LHCN-M2 (cell line): ENCODE data around the gene APMAP. TPM values are rescaled to one million over a fixed set of nuclear protein-coding genes. Genes with fewer than 3 reads are reported as not detected.
A peak's percentile ranks its signal among the peaks of the same experiment; 100 is the strongest.
"Not testable (repeated sequence)": the region's sequence is repeated elsewhere in the genome, so short reads cannot be mapped to it uniquely, and the experiment has no call there.

Experiments
- DNase-seq: peaks from one replicate; pipeline ENCODE4 v3.0.0-alpha.2; 2012; ENCODE audit warnings: low read depth
- total RNA-seq: library from RNA; depleted of rRNA; stranded (reverse); fragments of >200 nt; gene quantifications from 2 replicates; pipeline ENCODE4 v1.2.3, GENCODE V29; 2014

Gene APMAP
- total RNA-seq, 1 experiment from 2014 or later = 127 TPM

DNA sequence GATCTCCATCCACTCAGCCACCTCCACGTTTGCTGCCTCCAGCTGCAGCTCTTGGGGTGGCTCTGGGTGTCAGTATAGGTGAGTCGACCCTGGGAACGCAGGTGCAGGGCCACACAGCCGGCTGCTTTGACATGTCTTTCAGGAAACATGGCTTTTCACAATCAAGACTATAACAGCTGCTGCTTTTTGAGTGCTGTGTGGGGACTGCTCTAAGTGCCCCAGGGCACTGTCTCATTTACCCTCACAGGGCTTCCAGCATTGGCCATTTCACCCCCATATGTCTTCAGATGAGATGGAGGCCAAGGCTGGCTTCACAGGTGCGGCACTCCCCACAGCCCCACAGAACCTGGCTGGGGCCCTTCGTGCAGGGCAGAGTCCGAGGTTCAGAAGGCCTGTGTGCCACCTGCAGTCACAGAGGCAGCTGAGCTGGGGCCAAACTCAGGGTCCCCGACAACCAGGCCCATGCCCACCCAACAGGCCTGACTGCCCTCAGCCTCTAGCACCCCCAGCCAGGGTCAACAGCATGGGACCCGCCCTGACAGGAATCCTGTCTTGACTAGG, 58.4 kb downstream of the APMAP start:
- DNase-seq = no peak

DNA sequence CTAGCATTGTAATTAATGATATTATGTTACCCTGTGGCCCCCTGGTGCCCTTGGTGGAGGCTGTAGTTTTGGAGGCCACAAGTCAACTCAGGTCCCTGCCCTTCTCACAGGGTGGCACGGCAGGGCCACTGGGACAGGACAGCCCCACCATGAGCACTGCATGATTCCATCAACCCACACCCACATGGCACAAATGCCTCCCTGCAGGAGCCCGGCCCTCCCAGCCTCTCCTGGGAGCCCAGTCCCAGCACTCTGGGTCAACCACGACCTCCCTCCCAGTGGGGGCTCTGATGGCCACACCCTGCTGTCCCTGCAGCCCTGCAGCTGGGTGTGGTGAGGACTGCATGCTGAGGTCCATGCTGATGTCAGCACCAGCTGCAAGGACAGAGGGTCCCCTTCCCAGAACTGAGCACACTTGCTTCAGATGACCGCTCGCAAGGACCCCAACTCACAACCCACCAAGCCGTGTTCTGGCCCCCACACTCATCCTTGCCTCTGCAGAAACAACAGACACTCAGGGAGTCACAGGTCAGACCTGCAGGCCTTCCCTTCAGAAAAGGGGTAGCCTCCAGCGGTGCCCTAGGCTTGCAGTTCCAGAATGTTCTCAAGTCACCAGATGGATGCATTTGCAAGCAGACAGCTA, 59.2 kb downstream of the APMAP start:
- DNase-seq = no peak

DNA sequence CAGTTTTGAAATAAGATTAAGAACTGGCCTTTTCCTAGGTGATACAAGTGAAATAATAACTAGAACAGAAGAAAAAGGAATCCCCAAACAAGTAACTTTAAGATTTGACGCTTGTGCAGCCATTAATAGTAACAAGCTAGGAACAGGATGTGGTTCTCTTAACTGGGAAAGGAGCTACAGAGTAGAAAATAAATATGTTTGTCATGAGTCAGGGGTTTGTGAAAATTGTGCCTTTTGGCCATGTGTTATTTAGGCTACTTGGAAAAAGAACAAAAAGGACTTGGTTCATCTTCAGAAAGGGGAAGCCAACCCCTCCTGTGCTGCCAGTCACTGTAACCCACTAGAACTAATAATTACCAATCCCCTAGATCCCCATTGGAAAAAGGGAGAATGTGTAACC, 60.7 kb downstream of the APMAP start:
- peak; percentile 19 for DNase-seq

DNA sequence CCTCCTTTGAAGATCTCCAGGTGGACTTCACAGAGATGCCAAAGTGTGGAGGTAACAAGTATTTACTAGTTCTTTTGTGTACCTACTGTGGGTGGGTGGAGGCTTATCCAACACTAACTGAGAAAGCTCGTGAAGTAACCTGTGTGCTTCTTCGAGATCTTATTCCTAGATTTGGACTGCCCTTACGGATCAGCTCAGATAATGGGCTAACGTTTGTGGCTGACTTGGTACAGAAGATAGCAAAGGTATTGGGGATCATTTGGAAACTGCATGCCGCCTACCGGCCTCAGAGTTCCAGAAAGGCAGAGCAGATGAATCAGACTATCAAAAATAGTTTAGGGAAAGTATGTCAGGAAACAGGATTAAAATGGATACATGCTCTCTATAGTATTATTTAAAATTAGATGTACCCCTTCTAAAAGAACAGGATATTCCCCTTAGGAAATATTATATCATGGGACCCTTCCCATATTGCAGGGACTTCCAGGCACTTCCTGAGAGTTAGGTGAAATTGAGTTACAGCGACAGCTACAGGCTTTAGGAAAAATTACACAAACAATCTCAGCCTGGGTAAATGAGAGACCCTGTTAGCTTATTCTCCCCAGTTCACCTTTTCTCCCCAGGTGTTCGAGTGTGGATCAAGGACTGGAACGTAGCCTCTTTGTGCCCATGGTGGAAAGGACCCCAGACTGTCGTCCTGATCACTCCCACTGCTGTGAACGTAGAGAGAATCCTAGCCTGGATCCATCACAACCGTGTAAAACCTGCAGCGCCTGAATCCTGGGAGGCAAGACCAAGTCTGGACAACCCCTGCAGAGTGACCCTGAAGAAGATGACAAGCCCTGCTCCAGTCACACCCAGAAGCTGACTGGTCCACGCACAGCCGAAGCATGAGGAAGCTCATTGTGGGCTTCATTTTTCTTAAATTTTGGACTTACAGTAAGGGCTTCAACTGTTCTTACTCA, 61.5 kb downstream of the APMAP start:
- DNase-seq = not testable (repeated sequence)

DNA sequence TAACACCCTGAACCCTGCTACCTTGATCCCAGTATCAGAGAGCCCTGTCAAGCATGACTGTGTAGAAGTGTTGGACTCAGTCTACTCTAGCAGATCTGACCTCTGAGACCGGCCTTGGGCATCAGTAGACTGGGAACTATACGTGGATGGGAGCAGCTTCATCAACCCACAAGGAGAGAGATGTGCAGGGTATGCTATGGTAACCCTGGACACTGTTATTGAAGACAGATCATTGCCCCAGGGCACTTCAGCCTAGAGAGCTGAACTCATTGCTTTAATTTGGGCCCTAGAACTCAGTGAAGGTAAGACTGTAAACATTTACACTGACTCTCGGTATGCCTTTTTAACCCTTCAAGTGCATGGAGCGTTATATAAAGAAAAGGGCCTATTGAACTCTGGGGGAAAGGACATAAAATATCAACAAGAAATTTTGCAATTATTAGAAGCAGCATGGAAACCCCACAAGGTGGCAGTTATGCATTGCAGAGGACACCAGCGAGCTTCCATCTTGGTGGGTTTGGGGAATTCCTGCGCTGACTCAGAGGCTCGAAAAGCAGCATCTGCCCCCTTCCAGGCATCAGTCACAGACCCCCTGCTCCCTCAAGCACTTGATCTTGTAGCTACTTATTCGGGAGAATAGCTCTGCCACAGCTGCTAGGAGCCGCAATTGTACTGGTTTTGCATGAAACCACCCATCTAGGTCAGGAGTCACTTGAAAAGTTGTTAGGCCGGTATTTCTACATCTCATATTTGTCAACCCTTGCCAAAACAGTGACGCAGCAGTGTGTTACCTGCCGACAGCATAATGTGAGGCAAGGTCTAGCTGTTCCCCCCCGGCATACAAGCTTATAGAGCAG, 62.5 kb downstream of the APMAP start:
- DNase-seq = not testable (repeated sequence)

DNA sequence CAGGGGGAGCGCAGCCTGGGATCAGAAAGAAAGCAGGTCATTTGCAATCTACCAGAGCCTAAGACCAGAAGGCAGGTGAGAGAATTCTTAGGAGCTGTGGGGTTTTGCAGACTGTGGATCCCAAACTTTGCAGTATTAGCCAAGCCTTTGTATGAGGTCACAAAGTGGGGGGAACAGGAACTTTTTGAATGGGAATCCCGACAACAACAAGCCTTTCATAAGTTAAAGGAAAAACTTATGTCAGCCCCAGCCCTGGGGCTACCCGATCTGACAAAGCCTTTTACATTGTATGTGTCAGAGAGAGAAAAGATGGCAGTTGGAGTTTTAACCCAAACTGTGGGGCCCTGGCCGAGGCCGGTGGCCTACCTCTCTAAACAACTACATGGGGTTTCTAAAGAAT, 63.3 kb downstream of the APMAP start:
- not testable (repeated sequence) for DNase-seq

DNA sequence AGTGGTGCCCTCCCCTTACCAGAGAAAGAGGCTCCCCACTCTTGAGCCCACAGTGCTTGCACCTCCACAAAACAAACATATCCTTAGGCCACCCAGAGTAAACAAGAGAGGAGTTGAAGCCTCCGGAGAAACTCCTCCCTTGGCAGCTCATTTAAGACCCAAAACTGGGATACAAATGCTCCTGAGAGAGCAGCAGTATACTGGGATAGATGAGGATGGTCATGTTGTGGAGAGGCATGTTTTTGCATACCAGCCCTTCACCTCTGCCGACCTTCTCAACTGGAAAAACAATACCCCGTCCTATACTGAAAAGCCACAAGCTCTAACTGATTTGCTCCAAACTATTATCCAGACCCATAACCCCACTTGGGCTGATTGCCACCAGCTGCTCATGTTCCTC, 71.8 kb downstream of the APMAP start:
- DNase-seq = not testable (repeated sequence)

DNA sequence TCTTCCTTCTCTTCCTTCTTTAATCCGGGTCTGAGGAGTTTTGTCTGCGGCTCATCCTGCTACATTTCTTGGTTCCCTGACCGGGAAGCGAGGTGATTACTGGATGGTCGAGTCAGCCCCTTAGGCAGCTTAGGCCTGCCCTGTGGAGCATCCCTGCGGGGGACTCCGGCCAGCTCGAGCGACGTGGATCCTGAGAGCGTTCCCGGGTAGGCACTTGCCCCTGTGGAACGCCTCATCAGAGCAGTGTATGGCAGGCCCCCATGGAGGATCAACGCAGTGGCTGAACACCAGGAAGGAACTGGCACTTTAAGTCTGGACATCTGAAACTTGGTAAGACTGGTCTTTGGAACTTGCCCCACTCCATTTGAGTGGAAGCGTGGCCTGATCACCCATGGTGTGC, 72.9 kb downstream of the APMAP start:
- not testable (repeated sequence) for DNase-seq

DNA sequence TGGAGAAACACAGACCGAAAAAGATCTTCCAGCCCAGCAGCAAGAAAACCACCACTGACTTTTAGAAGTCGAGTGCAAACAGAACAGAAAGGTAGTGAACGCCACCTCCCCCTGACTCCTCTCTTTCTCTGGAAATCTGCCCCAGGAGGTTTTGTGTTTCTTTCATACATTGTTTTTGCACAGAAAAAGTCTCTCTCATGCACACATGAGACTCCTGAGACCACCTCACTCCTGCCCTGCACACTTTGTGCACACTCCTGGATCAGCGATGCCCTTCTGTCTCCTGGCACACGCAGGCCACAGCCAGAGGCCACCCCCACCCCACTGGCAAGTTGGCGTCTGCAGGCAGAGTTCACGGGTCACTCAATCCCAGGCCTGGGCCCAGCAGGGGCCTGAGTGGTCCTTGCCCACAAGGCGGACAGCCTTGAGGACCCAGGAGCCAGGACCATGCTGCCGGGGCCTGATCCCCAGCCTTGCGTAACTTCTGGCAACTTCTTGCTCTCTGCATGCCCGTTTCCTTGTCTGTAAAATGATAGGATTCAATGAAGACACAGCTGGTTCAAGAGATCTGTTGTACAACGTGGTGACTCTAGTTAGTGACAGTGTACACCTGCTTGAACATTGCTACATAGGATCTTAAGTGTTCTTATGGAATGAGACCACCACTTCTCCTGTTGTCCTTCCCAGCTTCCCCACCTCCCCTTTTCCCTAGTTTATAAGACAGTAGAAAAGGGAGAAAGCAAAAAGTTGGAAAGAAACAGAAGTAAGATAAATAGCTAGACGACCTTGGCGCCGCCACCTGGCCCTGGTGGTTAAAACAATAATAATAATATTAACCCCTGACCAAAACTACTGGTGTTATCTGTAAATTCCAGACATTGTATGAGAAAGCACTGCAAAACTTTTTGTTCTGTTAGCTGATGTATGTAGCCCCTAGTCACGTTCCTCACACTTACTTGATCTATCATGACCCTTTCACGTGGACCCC, 73.7 kb downstream of the APMAP start:
- DNase-seq = no peak

DNA sequence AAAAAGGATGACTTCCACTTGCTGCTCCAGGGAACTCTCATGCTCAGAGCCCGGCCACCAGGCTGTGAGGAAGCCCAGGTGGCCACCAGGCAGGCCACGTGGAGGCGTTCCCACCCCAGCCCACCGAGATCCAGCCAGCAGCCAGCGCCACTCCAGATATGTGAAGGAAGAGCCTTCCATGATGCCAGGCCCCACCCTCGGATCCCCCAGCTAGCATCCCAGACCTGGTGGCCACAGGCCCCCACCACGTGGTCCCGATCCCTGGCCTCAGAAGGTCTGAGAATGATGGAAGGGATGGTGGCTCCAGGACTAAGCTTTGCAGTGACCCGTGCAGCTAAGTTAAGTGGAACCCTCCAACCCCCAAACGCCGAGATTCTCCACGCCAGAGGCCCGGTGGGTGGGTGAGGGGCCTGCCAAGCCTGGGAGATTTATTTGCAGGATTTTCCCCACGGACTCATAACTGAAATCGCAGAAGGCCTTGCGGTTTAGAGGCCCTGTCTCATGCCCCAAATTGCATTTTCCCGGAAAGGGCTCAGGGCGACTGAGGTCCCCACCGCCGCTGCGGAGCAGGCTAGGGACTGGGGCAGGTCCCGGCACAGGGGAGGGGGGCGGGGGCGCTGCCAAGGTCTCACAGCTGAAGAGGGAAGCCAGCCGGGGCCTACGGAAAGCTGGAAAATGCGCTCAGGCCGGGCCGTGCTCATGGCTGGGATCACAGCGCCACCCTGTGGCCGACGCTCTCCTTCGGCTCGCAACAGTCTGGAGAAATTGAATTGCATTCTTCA, 74.6 kb downstream of the APMAP start:
- DNase-seq = peak; percentile 42

DNA sequence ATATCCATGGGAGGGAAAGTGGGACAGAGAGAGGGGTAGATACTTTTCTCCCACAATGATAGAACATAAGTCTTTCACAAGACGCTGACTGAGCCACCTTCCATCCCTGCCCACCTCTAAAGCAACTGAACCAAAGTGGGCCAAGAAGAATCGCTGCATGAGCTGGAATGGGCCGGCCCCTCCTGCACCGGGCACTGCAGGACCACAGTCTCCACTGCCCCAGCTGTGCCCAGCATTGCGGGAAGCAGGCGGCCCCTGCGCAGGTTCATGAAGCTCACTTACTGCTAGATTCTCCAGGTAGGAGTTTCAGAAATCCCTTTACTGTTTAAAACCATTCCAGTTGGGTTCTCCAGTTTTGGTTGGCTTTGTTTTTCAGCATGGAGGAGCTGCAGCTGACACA, 75.5 kb downstream of the APMAP start:
- no peak for DNase-seq

DNA sequence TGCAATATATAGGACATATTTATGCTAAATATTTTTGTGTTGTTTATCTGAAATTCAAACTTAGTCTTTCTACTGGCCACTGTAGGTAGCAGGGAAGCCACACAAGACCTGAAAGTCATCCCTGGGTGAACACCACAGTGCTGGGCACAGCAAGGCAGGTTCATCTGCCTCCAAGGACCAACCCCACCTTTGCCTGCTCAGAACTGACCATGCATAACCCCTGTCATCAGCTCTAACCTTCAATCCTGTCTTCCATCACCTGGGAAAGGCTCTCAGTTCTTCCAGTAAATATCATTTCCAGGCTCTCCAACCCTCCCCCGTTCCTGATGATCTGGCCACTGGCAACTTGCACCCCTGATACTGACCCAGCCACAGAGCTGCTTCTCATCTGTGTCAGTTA, 76.1 kb downstream of the APMAP start:
- no peak for DNase-seq

DNA sequence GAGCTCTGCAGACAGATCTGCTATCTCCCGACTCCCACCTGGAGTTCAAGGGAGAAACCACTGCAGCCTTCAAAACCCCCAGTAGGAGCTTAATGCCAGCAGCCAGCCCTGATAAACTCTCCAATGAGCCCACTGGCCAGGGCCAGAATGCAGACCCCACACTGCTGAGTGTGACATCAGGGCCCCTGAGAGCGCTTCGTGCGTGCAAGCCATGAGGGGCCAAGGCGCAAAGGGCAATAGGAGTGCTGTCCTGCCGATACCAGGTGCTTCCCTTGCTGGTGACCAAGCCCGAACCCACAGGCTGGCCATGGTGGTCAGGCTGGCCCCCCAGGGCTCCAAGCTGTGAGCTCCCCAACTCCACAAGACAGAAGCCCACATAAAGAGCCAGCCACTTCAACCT, 76.7 kb downstream of the APMAP start:
- DNase-seq = no peak

DNA sequence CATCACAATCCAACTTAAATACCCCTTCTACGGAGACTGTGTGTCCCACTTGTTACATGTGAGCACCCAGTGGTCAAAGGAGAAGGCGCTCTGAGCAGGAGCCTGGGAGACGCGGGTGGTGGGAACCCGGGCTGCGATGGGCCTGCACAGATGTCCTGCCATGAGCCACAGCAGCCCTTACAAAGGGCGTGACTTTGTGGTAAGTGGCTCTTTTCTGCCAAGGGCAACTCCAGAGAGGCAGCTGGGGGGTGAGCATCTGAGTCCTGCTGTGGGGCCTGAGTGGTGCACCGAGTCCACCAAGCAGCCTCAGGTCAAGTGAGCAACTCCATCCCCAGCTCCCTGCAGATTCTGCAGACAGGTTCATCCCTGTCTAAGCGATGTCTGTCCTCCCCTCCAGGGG, 77.1 kb downstream of the APMAP start:
- no peak for DNase-seq

DNA sequence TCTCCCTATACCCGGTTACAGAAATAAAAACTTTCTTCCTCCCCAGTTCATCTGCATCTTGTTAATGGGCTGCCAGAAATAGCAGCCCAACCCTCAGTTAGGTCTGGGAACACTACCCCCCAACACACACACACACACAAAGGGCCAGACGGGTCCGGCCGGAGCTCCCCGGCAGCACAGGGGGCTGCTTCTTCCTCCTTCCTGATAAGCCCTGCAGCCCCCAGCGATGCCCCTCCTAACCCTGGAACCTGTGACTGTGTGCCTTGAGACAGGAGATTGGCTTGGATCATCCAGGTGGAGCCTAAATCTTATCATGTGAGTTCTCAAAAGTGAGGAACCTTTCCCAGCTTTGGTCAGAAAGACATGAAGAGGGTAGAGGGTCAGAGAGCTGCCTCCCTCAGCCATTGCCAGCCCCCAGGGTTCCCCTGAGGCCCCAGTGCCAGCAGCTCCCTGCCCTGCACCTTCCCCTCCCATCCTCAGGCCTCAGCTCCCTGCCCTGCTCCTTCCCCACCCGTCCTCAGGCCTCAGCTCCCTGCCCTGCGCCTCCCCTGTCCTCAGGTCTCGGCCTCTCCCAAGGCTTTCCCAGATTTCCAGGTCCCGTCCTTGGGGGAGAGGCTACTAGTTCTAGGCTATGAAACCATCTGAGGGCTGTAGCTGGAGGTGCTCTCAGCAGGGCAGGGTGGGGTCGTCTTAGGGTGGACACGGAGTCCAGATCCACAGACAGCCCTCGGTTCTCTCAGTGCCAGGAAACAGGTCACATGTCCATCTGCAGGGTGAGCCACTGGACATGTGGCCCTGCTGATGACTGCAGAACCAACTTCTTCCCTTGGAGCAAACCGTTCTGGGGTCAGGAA, 77.9 kb downstream of the APMAP start:
- no peak for DNase-seq

DNA sequence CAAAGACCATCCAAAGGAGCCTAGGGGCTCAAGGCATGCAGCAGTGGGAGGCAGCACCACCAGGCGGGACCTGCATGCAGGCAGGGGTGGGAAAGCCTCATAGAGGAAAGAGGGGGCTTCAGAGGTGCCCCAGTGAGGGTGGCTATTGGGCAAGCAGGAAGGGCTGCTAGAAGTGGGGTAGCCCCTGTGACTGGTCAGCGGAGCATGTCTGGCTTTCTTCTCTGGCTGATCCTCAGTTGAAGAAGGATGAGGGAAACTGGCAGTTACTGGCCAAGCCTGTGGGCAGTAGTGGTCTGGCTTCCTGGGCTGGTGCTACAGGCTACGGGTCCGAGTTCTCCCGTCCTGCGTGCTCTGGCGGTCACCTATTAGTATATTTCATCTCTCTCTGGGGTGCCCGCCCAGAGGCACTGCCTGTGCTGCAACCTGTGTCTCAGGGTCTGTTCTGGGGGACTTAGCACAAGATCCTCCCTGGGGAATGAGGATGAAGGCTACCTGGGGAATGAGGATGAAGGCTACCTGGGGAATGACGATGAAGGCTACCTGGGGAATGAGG, 79.4 kb downstream of the APMAP start:
- no peak for DNase-seq
